ENCODE data around the gene ACY1. TPM values are rescaled to one million over a fixed set of nuclear protein-coding genes. Genes with fewer than 3 reads are reported as not detected.

Gene ACY1
- total and polyA plus RNA-seq, 2 of the 13 experiments (the other 11 are each of a cell fraction or from before 2014, with no cell fraction given): 113 to 162 TPM

DNA sequence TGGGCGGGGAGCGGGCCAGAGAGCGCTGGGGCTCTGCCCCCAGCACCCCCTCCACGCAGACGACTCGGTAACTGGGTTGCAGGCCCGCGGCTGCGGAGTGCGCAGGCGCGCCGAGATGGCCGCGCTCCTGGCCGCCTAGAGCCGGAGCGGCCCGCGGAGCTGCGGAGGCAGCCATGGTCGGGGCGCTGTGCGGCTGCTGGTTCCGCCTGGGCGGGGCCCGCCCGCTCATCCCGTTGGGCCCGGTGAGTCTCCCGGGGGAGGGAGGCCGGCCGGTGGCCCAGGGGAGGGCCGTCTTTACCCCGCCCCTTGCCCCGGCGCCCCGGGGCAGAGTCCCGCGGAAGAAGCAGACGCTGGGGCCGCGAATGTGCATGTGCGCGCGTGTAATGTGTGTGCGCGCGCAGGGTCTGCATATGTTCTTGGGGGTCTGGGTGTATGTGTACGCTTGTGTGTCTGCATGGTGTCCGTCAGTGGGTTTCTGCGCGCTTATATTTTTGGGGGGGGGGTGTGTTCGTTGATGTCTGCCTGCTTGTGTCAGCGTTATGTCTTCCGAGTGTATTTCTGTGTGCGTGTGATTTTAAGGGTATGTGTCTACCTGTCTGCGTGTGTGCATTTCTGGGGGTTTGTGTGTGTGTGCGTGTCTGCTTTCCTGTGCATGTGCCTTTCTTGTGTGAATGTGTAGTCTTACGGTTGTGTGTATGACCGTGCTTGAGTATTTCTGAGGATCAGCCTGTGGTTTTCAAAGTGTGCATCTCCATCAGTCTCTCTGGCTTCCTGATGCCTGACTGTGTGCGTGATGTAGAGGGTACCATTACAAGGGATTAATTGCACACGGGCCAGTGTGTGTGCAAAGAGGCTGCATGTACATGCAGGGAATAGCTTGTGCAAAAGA is 8.1 kb upstream of the ACY1 start, which contains the start of gene ABHD14A (continued):
- TF ChIP-seq, protein P1, sequence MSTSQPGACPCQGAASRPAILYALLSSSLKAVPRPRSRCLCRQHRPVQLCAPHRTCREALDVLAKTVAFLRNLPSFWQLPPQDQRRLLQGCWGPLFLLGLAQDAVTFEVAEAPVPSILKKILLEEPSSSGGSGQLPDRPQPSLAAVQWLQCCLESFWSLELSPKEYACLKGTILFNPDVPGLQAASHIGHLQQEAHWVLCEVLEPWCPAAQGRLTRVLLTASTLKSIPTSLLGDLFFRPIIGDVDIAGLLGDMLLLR (CRISPR knock-in tag; IDR thresholded peaks at IDR 0.05): peak; percentile 38; the same call in 1 of the 2 replicates
- no peak for TF ChIP-seq TCF12 (IDR thresholded peaks at IDR 0.05)
- peak; percentile 61; the same call in 1 of the 2 replicates for TF ChIP-seq TCF12 (CRISPR knock-in tag; IDR thresholded peaks at IDR 0.05)
- TF ChIP-seq, protein P2, sequence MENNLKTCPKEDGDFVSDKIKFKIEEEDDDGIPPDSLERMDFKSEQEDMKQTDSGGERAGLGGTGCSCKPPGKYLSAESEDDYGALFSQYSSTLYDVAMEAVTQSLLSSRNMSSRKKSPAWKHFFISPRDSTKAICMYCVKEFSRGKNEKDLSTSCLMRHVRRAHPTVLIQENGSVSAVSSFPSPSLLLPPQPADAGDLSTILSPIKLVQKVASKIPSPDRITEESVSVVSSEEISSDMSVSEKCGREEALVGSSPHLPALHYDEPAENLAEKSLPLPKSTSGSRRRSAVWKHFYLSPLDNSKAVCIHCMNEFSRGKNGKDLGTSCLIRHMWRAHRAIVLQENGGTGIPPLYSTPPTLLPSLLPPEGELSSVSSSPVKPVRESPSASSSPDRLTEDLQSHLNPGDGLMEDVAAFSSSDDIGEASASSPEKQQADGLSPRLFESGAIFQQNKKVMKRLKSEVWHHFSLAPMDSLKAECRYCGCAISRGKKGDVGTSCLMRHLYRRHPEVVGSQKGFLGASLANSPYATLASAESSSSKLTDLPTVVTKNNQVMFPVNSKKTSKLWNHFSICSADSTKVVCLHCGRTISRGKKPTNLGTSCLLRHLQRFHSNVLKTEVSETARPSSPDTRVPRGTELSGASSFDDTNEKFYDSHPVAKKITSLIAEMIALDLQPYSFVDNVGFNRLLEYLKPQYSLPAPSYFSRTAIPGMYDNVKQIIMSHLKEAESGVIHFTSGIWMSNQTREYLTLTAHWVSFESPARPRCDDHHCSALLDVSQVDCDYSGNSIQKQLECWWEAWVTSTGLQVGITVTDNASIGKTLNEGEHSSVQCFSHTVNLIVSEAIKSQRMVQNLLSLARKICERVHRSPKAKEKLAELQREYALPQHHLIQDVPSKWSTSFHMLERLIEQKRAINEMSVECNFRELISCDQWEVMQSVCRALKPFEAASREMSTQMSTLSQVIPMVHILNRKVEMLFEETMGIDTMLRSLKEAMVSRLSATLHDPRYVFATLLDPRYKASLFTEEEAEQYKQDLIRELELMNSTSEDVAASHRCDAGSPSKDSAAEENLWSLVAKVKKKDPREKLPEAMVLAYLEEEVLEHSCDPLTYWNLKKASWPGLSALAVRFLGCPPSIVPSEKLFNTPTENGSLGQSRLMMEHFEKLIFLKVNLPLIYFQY (CRISPR knock-in tag; IDR thresholded peaks at IDR 0.05; ENCODE audit: borderline replicate concordance): peak; percentile 74; the same call in 1 of the 2 replicates
- TF ChIP-seq RAD21 (CRISPR knock-in tag; IDR thresholded peaks at IDR 0.05): peak; percentile 60

Data from HepG2 (cell line).